ENCODE data around the gene RBM43.

GRCh38 chr2:151264157-151264825 lies 2.6 kb upstream of the RBM43 start:
- TF ChIP-seq, protein P1, sequence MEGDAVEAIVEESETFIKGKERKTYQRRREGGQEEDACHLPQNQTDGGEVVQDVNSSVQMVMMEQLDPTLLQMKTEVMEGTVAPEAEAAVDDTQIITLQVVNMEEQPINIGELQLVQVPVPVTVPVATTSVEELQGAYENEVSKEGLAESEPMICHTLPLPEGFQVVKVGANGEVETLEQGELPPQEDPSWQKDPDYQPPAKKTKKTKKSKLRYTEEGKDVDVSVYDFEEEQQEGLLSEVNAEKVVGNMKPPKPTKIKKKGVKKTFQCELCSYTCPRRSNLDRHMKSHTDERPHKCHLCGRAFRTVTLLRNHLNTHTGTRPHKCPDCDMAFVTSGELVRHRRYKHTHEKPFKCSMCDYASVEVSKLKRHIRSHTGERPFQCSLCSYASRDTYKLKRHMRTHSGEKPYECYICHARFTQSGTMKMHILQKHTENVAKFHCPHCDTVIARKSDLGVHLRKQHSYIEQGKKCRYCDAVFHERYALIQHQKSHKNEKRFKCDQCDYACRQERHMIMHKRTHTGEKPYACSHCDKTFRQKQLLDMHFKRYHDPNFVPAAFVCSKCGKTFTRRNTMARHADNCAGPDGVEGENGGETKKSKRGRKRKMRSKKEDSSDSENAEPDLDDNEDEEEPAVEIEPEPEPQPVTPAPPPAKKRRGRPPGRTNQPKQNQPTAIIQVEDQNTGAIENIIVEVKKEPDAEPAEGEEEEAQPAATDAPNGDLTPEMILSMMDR (conservative IDR thresholded peaks at IDR 0.05; ENCODE audit: low read length) = no peak
- TF ChIP-seq EZH2phosphoT487 (IDR thresholded peaks at IDR 0.05; ENCODE audit: borderline replicate concordance) = no peak

All from Loucy (cell line).